Keratinocyte (primary cell): Measurements from ENCODE around the gene NTNG2. TPM values are rescaled to one million over a fixed set of nuclear protein-coding genes. Genes with fewer than 3 reads are reported as not detected.

Experiments
- DNase-seq: peaks from one replicate; pipeline ENCODE4 v3.0.0-alpha.2; 2011; ENCODE audit warnings: low read depth, missing footprints, low spot score
- FAIRE-seq: peaks from 2 replicates; lab custom pipeline; 2011; peaks lifted over from hg19 to GRCh38; lab: Jason Lieb, UNC
- H2AFZ ChIP-seq: 2 replicates; pipeline ENCODE4 v1.6.0; 2012; ENCODE audit warnings: low read length, control low read depth, inconsistent platforms; ENCODE audit not compliant: control insufficient read depth
- H3K27ac ChIP-seq: 2 replicates; pipeline ENCODE4 v1.5.1; 2011; ENCODE audit warnings: low read length; ENCODE audit not compliant: control insufficient read depth, insufficient read depth
- H3K27me3 ChIP-seq: 3 replicates; pipeline ENCODE4 v1.6.0; 2011; ENCODE audit warnings: low read length; ENCODE audit not compliant: control insufficient read depth, insufficient read depth; ENCODE audit errors: extremely low read depth
- H3K36me3 ChIP-seq, 2 experiments: 2 replicates in 1 of 2; 3 replicates in 1 of 2; pipeline ENCODE4 v1.5.1; 2011; ENCODE audit warnings: low read length in 2 of 2, mild to moderate bottlenecking in 1 of 2; ENCODE audit not compliant: control insufficient read depth in 2 of 2, insufficient read depth in 2 of 2; ENCODE audit errors: extremely low read depth in 1 of 2
- H3K4me1 ChIP-seq: 3 replicates; pipeline ENCODE4 v1.5.1; 2011; ENCODE audit warnings: low read length; ENCODE audit not compliant: control insufficient read depth, insufficient read depth; ENCODE audit errors: extremely low read depth
- H3K4me2 ChIP-seq: 3 replicates; pipeline ENCODE4 v1.6.0; 2011; ENCODE audit warnings: low read depth, low read length; ENCODE audit not compliant: control insufficient read depth, insufficient read depth; ENCODE audit errors: extremely low read depth
- H3K4me3 ChIP-seq, 3 experiments: fragments of 200-600 bp in 1 of 3; sonication (generic) in 1 of 3; 2 replicates in 2 of 3; 3 replicates in 1 of 3; pipeline ENCODE4 v1.5.1; 2011 to 2016; ENCODE audit warnings: low read length in 3 of 3, mild to moderate bottlenecking in 3 of 3, control low read depth in 2 of 3, inconsistent platforms in 1 of 3, low read depth in 1 of 3, mixed read lengths in 1 of 3, mixed run types in 1 of 3, moderate library complexity in 1 of 3; ENCODE audit not compliant: control insufficient read depth in 2 of 3, insufficient read depth in 2 of 3; ENCODE audit errors: extremely low read depth in 1 of 3
- H3K79me2 ChIP-seq: 2 replicates; pipeline ENCODE4 v1.6.0; 2012; ENCODE audit warnings: low read length; ENCODE audit not compliant: control insufficient read depth, insufficient read depth
- H3K9ac ChIP-seq: 3 replicates; pipeline ENCODE4 v1.6.0; 2011; ENCODE audit warnings: low read length; ENCODE audit not compliant: control insufficient read depth, insufficient read depth; ENCODE audit errors: extremely low read depth
- H3K9me1 ChIP-seq: 3 replicates; pipeline ENCODE4 v1.6.0; 2011; ENCODE audit warnings: low read length; ENCODE audit not compliant: control insufficient read depth, insufficient read depth; ENCODE audit errors: extremely low read depth
- H3K9me3 ChIP-seq: 2 replicates; pipeline ENCODE4 v1.5.1; 2012; ENCODE audit warnings: low read depth, low read length; ENCODE audit not compliant: control insufficient read depth
- H4K20me1 ChIP-seq: 3 replicates; pipeline ENCODE4 v1.6.0; 2011; ENCODE audit warnings: low read length; ENCODE audit not compliant: control insufficient read depth, insufficient read depth; ENCODE audit errors: extremely low read depth
- CTCF ChIP-seq, 3 experiments: IDR thresholded peaks in 1 of 3; conservative IDR thresholded peaks in 1 of 3; optimal IDR thresholded peaks in 1 of 3; 2 replicates in 2 of 3; 3 replicates in 1 of 3; pipeline versions ENCODE3 to v1.5.1; 2011; ENCODE audit warnings: low read length in 3 of 3, mild to moderate bottlenecking in 3 of 3, moderate library complexity in 2 of 3, control low read depth in 1 of 3, inconsistent platforms in 1 of 3; ENCODE audit not compliant: insufficient read depth in 2 of 3; ENCODE audit errors: extremely low read depth in 1 of 3
- EZH2 ChIP-seq: IDR thresholded peaks from one replicate; pipeline ENCODE4 v1.6.1; 2012; ENCODE audit warnings: inconsistent platforms, mild to moderate bottlenecking, low read length, moderate library complexity
- dilution Hi-C: fragments of 300-500 bp; cut with MboI; formaldehyde crosslinking; loops from one replicate; pipeline ENCODE4 v1.7.0; 2020; ENCODE audit warnings: low sequenced_read_pairs; ENCODE audit not compliant: extremely low pct_ligation_motif_present
- polyA plus RNA-seq, 5 experiments: library from polyadenylated mRNA; depleted of rRNA in 3 of 5; stranded (reverse) in 3 of 5; stranded (forward) in 1 of 5; unstranded in 1 of 5; fragments of >200 nt; gene quantifications; 1 replicate in 1 of 5; 2 replicates in 3 of 5; 3 replicates in 1 of 5; pipeline versions ENCODE4 v1.2.1 to v1.2.3, GENCODE V29; 2011 to 2012; ENCODE audit warnings: missing spikeins in 2 of 5, low read depth in 1 of 5, low replicate concordance in 1 of 5

Gene NTNG2
- polyA plus RNA-seq, 1 donor (not counting 4 experiments of a cell fraction or from before 2014, with no cell fraction given) = 0.05 TPM

GRCh38 chr9:132250324-132251262 lies 88.7 kb downstream of the NTNG2 start:
- H3K27me3 ChIP-seq = peaks cover 12% of the 10 kb centered on the region
- no peaks in the 10 kb centered on the region for H3K79me2 ChIP-seq
- H3K27ac ChIP-seq = no peak overlapping the region
- TF ChIP-seq EZH2 = no peak
- TF ChIP-seq CTCF (optimal IDR thresholded peaks at IDR 0.05 in 1 of 3, IDR thresholded peaks at IDR 0.05 in 1 of 3, conservative IDR thresholded peaks at IDR 0.05 in 1 of 3; ENCODE audit: extremely low read depth in 1 of 3, insufficient read depth in 2 of 3, low read length in 3 of 3) = no peak
- no peaks in the 10 kb centered on the region for H3K9me3 ChIP-seq
- H3K4me3 ChIP-seq = no peak overlapping the region
- no peak overlapping the region for H3K4me2 ChIP-seq
- no peaks in the 10 kb centered on the region for H3K4me1 ChIP-seq
- no peaks in the 10 kb centered on the region for H4K20me1 ChIP-seq
- no peak overlapping the region for H2AFZ ChIP-seq
- no peak for DNase-seq
- H3K9me1 ChIP-seq = no peaks in the 10 kb centered on the region
- FAIRE-seq = no peak
- no peaks in the 10 kb centered on the region for H3K36me3 ChIP-seq
- dilution Hi-C loops = no loop called here
- no peak overlapping the region for H3K9ac ChIP-seq

GRCh38 chr9:132260846-132261245 lies 99.0 kb downstream of the NTNG2 start:
- peaks cover 14 to 15% of the 10 kb centered on the region in 2 experiments for H3K36me3 ChIP-seq
- no peak overlapping the region for H3K9ac ChIP-seq
- no peaks in the 10 kb centered on the region for H3K27me3 ChIP-seq
- dilution Hi-C loops = no loop called here
- no peak for DNase-seq
- FAIRE-seq = no peak
- H3K9me1 ChIP-seq = no peaks in the 10 kb centered on the region
- H3K4me2 ChIP-seq = no peak overlapping the region
- H3K27ac ChIP-seq = no peak overlapping the region
- H3K9me3 ChIP-seq = no peaks in the 10 kb centered on the region
- H4K20me1 ChIP-seq = peaks cover 3% of the 10 kb centered on the region
- no peak overlapping the region for H3K4me3 ChIP-seq
- no peaks in the 10 kb centered on the region for H3K79me2 ChIP-seq
- no peak overlapping the region for H2AFZ ChIP-seq
- TF ChIP-seq CTCF (optimal IDR thresholded peaks at IDR 0.05 in 1 of 3, IDR thresholded peaks at IDR 0.05 in 1 of 3, conservative IDR thresholded peaks at IDR 0.05 in 1 of 3; ENCODE audit: extremely low read depth in 1 of 3, insufficient read depth in 2 of 3, low read length in 3 of 3) (no peak), EZH2 (no peak)
- no peaks in the 10 kb centered on the region for H3K4me1 ChIP-seq
